Stimulated activated CD4-positive, alpha-beta T cell treated with anti-CD3 and anti-CD28 coated beads, Interleukin-1b, Interleukin-23, amount 100 ng/mL, for 1 hour (primary cell): ENCODE data around the gene CBY3.
"Not testable (repeated sequence)": the region's sequence is repeated elsewhere in the genome, so short reads cannot be mapped to it uniquely, and the experiment has no call there.

Source experiments
- DNase-seq, 2 donors: peaks; one replicate each; pipeline ENCODE4 v3.0.0-alpha.2; 2020; ENCODE audit warnings: low read depth in 2 of 2

Gene CBY3

DNA sequence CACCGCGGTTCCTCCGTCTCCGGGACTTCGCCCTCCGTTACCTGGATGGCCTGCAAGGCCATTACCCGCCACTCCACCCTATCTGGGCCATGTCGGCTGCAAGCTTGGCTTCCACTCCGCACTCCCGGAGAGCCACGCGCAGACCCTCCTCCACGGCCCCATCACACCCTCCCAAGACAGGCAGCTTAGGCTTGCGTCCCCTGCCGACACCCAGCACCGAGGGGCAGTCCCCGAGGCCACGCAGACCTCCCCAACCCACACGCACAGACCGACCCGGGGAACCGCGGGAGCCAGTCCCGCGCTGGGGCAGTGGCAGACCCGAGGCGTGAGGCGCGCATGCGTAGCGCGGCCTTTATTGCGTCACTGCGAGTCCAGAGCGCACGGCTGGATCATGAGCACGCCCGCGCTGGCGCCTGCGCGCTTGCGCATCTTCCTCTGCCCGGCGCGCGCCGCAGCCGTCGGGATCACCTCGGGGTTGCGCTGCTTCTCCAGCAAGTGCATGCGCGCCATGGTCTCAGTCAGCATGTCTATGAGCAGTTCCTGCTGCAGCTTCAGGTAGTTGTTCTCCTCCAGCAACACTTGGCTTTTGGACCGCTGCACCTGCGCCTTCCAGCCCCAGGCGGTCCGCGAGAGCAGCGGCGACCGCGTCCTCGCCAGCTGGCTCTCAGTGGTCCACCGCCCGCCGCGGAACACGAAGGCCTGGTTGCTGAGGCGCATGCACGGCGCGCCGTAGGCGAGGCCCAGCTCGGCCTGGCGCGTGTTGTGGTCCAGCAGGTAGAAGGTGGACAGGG, 2.4 kb downstream of the CBY3 start:
- DNase-seq = peak; percentile 83 to 85

DNA sequence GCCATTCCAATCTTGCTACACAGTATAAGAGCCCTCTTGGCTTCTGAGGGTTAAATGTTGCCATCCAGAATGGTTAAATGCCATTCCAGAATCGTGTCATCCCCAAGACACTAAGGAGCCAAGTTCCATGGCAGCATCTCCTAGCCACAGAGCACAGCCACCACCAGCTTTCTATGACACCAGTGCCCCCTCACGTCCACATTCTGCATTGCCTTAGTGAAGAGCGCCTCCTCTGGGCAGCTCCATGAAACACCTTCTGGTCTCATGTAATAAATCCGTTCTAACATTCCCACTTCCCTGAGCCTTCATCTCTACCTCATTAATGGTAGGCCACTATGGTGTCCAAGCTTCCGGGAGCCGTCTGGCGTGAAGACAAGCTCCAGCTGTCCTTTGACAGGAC, 12.4 kb downstream of the CBY3 start:
- DNase-seq = no peak

DNA sequence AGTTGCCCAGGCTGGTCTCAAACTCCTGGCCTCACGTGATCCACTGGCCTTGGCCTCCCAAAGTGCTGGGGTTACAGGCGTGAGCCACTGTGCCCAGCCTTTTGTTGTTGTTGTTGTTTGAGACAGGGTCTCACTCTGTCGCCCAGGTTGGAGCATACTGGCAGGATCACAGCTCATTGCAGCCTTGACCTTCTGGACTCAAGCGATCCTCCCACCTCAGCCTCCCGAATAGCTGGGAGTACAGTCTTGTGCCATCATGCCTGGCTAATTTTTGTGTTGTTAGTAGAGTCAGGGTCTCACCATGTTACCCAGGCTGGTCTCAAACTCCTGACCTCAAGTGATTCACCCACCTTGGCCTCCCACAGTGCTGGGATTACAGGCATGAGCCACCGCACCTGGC, 19.2 kb downstream of the CBY3 start:
- not testable (repeated sequence) for DNase-seq

DNA sequence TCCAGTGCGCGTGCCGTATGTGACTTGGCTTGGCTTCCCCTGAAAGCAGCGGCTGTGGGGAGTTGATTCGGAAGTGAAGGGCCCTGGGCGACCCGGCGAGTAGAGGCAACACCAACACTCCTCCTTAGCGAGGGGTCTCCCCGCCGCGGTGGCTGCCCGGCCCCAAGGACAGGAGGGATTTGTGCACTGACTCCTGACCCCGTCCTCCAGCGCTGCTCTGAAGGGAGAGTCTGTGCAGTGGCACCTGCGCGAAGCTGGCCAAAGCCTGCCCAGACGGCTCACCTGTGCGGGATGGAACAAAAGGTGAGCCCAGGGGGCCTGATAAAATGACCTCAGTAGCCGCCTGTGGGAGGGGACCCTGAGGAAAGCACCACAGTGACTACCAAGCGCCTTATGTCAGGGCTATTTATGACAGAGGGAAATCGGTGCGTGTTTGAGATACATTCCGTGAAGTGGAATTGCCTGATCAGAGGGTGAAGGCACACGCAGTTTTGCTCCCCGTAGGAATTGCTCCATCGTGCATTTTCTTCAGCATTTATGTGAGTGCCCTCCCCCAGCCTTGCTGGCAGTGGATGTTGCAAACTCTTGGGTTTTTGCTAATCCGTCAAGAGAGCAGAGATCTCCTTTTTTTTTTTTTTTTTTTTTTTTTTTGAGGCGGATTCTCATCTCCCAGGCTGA, 22.5 kb downstream of the CBY3 start:
- not testable (repeated sequence) for DNase-seq

DNA sequence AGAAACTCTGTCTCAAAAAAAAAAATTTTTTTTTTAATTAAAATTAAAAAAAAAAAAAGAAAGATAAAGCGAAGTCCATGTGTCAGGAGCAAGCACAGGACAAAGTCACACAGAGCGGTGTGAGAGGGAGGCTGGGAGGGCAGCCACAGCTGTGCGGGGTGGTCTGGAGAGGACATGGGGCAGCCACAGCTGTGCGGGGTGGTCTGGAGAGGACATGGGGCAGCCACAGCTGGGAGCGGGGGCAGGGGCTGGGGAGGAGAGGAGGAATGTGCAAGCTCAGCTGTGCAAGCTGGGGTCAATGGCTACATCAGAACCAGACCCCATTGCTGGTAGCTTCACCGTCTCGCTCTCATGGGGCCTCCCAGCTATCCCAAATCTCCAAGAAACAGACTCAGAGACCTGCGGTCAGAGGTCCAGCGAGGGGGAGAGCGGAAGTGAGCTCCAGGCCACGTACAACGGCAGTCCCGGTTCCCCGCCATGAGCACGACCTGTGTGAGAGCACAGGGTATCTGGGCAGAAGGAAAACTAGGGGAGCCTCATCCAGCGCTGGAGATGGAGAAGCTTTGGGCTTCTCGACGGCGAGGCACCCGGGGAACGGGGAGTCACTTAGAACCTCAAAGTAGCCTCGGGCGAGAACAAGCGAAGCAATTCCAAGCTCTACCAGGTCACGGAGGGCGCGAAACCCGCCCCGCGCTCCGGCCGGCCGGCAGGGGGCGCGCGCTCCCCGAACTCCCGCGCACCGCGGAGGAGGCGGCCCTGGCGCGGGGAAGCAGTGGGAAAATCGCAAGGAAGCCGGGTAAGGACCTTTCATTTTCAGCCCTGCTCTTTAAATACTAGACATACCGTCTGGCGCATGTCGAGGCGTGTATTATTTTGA, 23.3 kb downstream of the CBY3 start:
- not testable (repeated sequence) for DNase-seq

DNA sequence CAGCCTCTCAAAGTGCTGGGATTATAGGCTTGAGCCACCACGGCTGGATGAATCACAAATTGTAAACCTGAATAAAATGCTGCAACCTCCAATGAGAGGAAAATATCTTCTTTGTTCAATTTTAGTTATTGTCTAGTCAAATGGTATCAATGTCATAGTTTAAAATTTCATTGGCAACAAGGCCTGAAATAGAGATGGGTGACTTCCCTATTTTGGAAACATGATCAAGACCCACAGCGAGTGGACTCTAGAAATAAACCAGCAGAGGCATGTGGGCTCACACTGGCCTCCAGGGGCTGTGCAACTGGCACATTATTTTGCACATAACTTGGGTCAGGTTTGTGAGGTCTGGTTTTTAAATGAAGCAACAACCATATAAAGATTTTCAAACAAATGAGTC, 27.7 kb downstream of the CBY3 start:
- not testable (repeated sequence) for DNase-seq

DNA sequence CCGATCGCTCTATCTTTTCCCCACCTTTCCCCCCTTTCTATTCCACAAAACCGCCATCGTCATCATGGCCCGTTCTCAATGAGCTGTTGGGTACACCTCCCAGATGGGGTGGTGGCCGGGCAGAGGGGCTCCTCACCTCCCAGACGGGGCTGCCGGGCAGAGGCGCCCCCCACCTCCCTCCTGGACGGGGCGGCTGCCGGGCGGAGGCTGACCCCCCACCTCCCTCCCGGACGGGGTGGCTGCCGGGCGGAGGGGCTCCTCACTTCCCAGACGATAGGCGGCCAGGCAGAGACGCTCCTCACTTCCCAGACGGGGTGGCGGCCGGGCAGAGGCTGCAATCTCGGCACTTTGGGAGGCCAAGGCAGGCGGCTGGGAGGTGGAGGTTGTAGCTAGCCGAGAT, 30.6 kb downstream of the CBY3 start:
- not testable (repeated sequence) for DNase-seq

DNA sequence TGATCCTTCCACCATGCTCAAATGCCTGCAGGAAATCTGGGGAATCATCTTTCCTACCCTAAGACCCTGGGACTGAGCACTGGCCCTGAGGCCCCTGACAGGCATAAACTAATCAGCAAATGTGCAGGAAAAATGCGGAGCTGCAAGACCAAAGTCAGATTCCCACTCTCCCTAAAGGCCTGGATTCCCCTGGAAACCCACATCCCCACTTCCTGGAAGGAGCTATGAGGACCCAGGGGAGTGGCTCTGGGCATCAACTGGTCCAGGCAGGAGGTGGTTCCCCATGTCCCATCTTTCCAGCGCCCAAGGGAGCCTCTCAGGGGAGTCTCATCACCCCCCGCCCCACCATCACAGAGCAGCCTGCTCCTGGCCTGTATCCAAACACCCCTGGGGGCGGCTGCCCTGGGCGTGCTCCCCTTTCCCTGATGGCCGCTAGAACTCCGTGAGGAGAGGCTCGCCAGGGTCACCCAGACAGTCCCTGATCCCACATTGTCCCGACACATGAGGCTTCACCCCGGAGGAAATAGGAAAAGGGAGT, 31.6 kb downstream of the CBY3 start:
- not testable (repeated sequence) for DNase-seq

DNA sequence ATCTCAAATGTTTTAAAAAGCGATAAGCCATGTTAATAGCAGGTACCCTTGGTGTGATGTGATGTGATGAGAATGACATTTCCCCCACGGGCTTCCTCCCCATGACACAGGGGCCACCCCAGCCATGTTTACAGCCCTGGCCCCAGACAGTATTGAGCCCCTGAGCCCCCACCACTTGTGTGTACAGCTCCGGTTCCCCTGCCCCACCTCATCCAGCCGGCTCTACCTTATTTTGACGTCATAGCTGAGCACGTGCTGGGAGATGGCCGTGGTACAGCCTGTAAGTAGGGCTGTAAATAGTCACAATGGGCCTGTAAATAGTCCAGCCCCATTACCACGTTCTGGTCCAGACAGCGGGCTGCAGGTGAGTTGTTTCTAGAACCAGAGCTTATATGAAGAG, 32.4 kb downstream of the CBY3 start:
- DNase-seq = no peak

DNA sequence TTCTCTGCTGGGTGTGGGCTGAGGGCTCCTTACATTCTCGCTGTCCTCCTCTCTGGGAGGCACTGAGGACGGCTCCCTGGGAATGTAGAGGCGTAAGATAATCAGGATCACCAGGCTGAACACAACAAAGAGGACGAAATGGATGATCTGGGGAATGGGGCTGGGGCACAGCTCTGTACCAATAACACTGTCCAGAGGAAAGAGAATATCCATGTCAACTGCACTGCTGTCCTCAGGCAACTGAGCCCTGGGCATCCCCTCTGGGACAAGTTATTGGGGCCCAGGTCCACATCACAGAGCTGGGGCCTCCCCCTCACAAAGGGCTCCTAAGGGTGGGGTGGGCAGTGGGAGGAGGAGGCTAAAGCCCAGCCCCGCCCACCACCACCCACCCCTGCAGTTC, 36.1 kb downstream of the CBY3 start:
- DNase-seq = not testable (repeated sequence)

DNA sequence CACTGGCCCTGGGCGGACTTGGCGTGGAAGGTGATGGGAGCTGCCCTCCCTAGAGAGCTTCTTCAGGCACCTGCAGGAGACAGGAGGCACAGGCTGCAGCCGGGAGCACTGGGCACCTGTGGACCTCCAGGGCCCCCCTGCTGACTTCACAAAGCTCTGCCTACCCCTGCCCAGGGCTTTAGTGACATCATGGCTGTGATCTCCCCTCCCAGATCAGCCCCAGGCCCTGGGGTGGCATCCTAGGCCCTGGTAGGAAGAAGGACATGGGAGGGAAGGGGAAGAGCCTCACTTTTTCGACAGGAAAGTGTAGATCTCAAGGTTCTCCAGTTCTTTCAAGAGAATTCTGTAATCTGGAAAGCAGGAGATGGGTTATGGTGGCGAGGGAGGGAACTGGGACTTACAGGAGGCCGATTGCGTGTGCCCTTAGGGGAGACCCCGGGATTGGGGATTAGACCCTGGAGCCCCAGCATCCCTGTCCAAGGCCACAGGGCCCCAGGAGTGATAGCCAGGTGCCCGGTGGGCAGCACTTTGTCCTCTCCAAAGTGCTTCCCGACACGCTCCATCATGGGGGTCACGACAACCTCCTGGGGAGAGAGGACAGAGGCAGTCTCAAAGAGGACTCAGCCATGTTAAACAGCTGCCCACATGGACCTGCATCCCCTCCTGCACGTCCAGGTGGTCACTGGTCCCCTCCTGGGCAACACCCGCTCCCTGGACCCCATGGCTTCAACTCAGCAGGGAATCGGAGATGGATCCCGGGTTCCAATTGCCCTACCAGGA, 37.5 kb downstream of the CBY3 start:
- DNase-seq = not testable (repeated sequence)

DNA sequence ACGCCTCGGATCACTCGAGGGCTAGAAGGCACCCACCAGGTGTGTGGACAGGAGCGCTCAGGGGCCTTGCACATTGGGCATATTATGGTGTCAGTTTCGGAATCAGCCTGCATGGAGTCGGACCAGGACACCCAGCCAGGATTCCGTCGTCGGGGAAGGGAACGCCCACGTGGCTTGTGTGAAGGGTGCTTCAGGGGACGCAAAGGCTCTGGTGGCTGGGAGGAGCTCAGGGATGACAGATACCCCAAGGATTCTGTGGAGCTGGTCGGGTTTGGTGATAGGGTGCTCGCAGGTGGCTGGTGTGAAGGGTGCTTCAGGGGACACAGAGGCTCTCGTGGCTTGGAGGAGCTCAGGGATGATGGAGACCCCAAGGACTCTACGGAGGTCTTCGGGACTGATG, 38.2 kb downstream of the CBY3 start:
- DNase-seq = not testable (repeated sequence)

DNA sequence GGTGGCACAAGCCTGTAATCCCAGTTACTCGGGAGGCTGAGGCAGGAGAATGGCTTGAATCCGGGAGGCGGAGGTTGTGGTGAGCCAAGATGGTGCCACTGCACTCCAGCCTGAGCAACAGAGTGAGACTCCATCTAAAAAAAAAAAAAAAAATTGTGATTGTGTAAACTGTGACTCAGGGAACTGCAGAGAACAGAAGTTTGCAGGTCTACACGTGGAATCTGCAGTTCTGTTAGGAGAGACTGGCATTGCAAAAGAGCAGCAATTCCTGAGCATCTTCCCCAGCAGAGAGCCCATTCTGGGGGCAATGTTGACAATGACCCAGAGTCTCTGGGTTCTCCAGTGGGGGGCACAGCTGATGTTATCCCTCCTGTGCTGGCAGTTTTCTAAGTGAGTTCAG, 39.1 kb downstream of the CBY3 start:
- DNase-seq = not testable (repeated sequence)

DNA sequence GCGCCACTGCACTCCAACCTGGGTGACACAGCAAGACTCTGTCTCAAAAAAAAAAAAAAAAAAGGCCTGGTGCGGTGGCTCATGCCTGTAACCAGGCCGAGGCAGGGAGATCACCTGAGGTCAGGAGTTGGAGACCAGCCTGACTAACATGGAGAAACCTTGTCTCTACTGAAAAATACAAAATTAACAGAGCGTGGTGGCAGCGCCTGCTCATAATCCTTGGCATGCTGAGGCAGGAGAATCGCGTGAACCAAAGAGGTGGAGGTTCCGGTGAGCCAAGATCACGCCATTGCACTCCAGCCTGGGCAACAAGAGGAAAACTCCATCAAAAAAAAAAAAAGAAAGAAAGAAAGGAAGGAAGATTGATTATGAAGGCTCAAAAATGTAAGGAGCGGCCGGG, 41.5 kb downstream of the CBY3 start:
- DNase-seq = not testable (repeated sequence)

DNA sequence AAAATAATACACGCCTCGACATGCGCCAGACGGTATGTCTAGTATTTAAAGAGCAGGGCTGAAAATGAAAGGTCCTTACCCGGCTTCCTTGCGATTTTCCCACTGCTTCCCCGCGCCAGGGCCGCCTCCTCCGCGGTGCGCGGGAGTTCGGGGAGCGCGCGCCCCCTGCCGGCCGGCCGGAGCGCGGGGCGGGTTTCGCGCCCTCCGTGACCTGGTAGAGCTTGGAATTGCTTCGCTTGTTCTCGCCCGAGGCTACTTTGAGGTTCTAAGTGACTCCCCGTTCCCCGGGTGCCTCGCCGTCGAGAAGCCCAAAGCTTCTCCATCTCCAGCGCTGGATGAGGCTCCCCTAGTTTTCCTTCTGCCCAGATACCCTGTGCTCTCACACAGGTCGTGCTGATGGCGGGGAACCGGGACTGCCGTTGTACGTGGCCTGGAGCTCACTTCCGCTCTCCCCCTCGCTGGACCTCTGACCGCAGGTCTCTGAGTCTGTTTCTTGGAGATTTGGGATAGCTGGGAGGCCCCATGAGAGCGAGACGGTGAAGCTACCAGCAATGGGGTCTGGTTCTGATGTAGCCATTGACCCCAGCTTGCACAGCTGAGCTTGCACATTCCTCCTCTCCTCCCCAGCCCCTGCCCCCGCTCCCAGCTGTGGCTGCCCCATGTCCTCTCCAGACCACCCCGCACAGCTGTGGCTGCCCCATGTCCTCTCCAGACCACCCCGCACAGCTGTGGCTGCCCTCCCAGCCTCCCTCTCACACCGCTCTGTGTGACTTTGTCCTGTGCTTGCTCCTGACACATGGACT, 46.3 kb downstream of the CBY3 start:
- DNase-seq = not testable (repeated sequence)

DNA sequence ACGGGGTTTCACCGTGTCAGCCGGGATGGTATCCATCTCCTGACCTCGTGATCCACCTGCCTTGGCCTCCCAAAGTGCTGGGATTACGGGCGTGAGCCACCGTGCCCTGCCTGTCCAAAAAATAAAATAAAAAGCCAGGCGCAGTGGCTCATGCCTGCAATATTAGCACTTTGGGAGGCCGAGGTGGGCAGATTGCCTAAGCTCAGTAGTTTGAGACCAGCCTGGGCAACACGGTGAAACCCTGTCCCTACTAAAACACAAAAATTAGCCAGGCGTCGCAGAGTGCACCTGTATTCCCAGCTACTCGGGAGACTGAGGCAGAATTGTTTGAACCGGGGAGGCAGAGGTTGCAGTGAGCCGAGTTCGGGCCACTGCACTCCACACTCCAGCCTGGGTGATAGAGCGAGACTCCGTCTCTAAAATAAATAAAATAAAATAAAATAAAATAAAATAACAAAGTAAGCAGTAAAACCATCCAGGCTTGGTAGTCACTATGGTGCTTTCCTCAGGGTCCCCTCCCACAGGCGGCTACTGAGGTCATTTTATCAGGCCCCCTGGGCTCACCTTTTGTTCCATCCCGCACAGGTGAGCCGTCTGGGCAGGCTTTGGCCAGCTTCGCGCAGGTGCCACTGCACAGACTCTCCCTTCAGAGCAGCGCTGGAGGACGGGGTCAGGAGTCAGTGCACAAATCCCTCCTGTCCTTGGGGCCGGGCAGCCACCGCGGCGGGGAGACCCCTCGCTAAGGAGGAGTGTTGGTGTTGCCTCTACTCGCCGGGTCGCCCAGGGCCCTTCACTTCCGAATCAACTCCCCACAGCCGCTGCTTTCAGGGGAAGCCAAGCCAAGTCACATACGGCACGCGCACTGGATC, 47.1 kb downstream of the CBY3 start:
- DNase-seq = not testable (repeated sequence)
